ENCODE data around the gene SESTD1.
"Not testable (repeated sequence)": the region's sequence is repeated elsewhere in the genome, so short reads cannot be mapped to it uniquely, and the experiment has no call there.

Gene SESTD1

GRCh38 chr2:179248024-179248348 lies 16.6 kb downstream of the SESTD1 start:
- Histone ChIP-seq H4K91ac (ENCODE audit: low read depth, low read length) (no peak overlapping the region), H2BK5ac (ENCODE audit: low read depth, low read length, poor library complexity) (no peak overlapping the region), H2AK5ac (ENCODE audit: low read length) (no peak overlapping the region), H3K23ac (ENCODE audit: low read length) (no peak overlapping the region), H3K4me2 (ENCODE audit: low read length) (no peak overlapping the region), H3K27ac (ENCODE audit: low read depth, low read length) (no peak overlapping the region), H3K4ac (ENCODE audit: low read depth, low read length) (no peak overlapping the region), H3K14ac (ENCODE audit: low read length) (no peak overlapping the region), H2BK120ac (ENCODE audit: insufficient read depth, low read length, poor library complexity) (no peak overlapping the region), H2AFZ (ENCODE audit: insufficient read depth, low read length, poor library complexity) (no peak overlapping the region), H2BK12ac (ENCODE audit: low read length) (no peak overlapping the region), H3K27me3 (ENCODE audit: insufficient read depth, low read length) (no peaks in the 10 kb centered on the region), H3K4me3 (ENCODE audit: low read depth, low read length) (no peak overlapping the region), H4K8ac (ENCODE audit: low read depth, low read length) (no peak overlapping the region), H3K9ac (ENCODE audit: low read length) (no peak overlapping the region), H3K18ac (ENCODE audit: low read length) (no peak overlapping the region), H3K79me2 (ENCODE audit: control insufficient read depth, insufficient read depth, low read length, poor library complexity) (no peaks in the 10 kb centered on the region), H4K12ac (ENCODE audit: low read depth, low read length) (no peak overlapping the region), H3K9me3 (ENCODE audit: insufficient read depth, low read depth, low read length) (no peaks in the 10 kb centered on the region), H3K36me3 (ENCODE audit: control insufficient read depth in 1 of 2, insufficient read depth in 2 of 2, low read length in 2 of 2) (no peaks in the 10 kb centered on the region), H3K4me1 (ENCODE audit: control insufficient read depth in 1 of 2, insufficient read depth in 2 of 2, low read length in 2 of 2) (no peaks in the 10 kb centered on the region), H3K79me1 (ENCODE audit: low read length) (no peaks in the 10 kb centered on the region)
- no peak for DNase-seq
- no CpG with 5 or more reads among the region's 1 CpG for WGBS (ENCODE audit: extremely low coverage, insufficient coverage, insufficient read length)

GRCh38 chr2:179247318-179248023 lies 17.2 kb downstream of the SESTD1 start:
- Histone ChIP-seq H3K4me1 (ENCODE audit: control insufficient read depth in 1 of 2, insufficient read depth in 2 of 2, low read length in 2 of 2) (no peaks in the 10 kb centered on the region), H3K9ac (ENCODE audit: low read length) (no peak overlapping the region), H3K27ac (ENCODE audit: low read depth, low read length) (no peak overlapping the region), H3K4ac (ENCODE audit: low read depth, low read length) (no peak overlapping the region), H3K14ac (ENCODE audit: low read length) (no peak overlapping the region), H2AK5ac (ENCODE audit: low read length) (no peak overlapping the region), H3K18ac (ENCODE audit: low read length) (no peak overlapping the region), H3K9me3 (ENCODE audit: insufficient read depth, low read depth, low read length) (no peaks in the 10 kb centered on the region), H4K12ac (ENCODE audit: low read depth, low read length) (no peak overlapping the region), H2AFZ (ENCODE audit: insufficient read depth, low read length, poor library complexity) (no peak overlapping the region), H2BK5ac (ENCODE audit: low read depth, low read length, poor library complexity) (no peak overlapping the region), H3K79me2 (ENCODE audit: control insufficient read depth, insufficient read depth, low read length, poor library complexity) (no peaks in the 10 kb centered on the region), H3K23ac (ENCODE audit: low read length) (no peak overlapping the region), H2BK120ac (ENCODE audit: insufficient read depth, low read length, poor library complexity) (no peak overlapping the region), H3K4me3 (ENCODE audit: low read depth, low read length) (no peak overlapping the region), H4K91ac (ENCODE audit: low read depth, low read length) (no peak overlapping the region), H3K4me2 (ENCODE audit: low read length) (no peak overlapping the region), H3K27me3 (ENCODE audit: insufficient read depth, low read length) (no peaks in the 10 kb centered on the region), H3K36me3 (ENCODE audit: control insufficient read depth in 1 of 2, insufficient read depth in 2 of 2, low read length in 2 of 2) (no peaks in the 10 kb centered on the region), H2BK12ac (ENCODE audit: low read length) (no peak overlapping the region), H3K79me1 (ENCODE audit: low read length) (no peaks in the 10 kb centered on the region), H4K8ac (ENCODE audit: low read depth, low read length) (no peak overlapping the region)
- WGBS (ENCODE audit: extremely low coverage, insufficient coverage, insufficient read length): no CpG with 5 or more reads among the region's 2 CpGs
- no peak for DNase-seq

DNA sequence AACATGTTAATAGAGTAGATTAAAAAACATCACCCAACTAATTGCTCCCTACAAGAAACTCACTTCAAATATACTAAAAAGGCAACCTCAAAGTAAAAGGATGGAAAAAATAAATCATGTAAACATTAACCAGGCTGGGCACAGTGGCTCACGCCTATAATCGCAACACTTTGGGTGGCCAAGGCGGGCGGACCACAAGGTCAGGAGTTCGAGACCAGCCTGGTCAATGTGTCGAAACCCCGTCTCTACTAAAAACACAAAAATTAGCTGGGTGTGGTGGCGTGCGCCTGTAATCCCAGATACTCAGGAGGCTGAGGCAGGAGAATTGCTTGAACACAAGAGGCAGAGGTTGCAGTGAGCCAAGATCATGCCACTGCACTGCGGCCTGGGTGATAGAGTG lies 18.8 kb downstream of the SESTD1 start:
- not testable (repeated sequence) for H2BK120ac ChIP-seq (ENCODE audit: insufficient read depth, low read length, poor library complexity); H4K91ac ChIP-seq (ENCODE audit: low read depth, low read length); H3K27me3 ChIP-seq (ENCODE audit: insufficient read depth, low read length); H3K27ac ChIP-seq (ENCODE audit: low read depth, low read length); H2AK5ac ChIP-seq (ENCODE audit: low read length); H3K36me3 ChIP-seq (ENCODE audit: control insufficient read depth in 1 of 2, insufficient read depth in 2 of 2, low read length in 2 of 2); DNase-seq; H3K23ac ChIP-seq (ENCODE audit: low read length); H3K14ac ChIP-seq (ENCODE audit: low read length); H2BK12ac ChIP-seq (ENCODE audit: low read length); H3K79me2 ChIP-seq (ENCODE audit: control insufficient read depth, insufficient read depth, low read length, poor library complexity); H4K12ac ChIP-seq (ENCODE audit: low read depth, low read length); H3K4me1 ChIP-seq (ENCODE audit: control insufficient read depth in 1 of 2, insufficient read depth in 2 of 2, low read length in 2 of 2); H3K4ac ChIP-seq (ENCODE audit: low read depth, low read length); H3K79me1 ChIP-seq (ENCODE audit: low read length); H3K4me2 ChIP-seq (ENCODE audit: low read length); H3K4me3 ChIP-seq (ENCODE audit: low read depth, low read length); H2BK5ac ChIP-seq (ENCODE audit: low read depth, low read length, poor library complexity); H2AFZ ChIP-seq (ENCODE audit: insufficient read depth, low read length, poor library complexity); H3K9ac ChIP-seq (ENCODE audit: low read length); H4K8ac ChIP-seq (ENCODE audit: low read depth, low read length); H3K9me3 ChIP-seq (ENCODE audit: insufficient read depth, low read depth, low read length); H3K18ac ChIP-seq (ENCODE audit: low read length)
- no CpG with 5 or more reads among the region's 10 CpGs for WGBS (ENCODE audit: extremely low coverage, insufficient coverage, insufficient read length)

DNA sequence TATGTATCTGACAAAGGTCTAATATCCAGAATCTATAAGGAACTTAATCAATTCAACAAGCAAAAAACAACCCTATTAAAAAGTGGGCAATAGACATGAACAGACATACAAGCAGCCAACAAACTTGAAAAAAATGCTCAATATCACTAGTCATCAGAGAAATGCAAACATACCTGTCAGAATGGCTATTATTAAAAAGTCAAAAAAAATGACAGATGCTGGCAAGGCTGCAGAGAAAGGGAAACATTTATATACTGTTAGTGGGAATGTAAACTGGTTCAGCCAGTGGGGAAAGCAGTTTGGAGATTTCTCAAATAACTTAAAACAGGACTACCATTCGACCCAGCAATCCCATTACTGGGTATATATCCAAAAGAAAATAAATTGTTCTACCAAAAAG lies 21.6 kb downstream of the SESTD1 start:
- WGBS (ENCODE audit: extremely low coverage, insufficient coverage, insufficient read length): no CpG with 5 or more reads among the region's 1 CpG
- no peaks in the 10 kb centered on the region for H3K36me3 ChIP-seq (ENCODE audit: control insufficient read depth in 1 of 2, insufficient read depth in 2 of 2, low read length in 2 of 2)
- H3K79me2 ChIP-seq (ENCODE audit: control insufficient read depth, insufficient read depth, low read length, poor library complexity): no peaks in the 10 kb centered on the region
- no peak overlapping the region for H3K4me3 ChIP-seq (ENCODE audit: low read depth, low read length)
- no peaks in the 10 kb centered on the region for H3K27me3 ChIP-seq (ENCODE audit: insufficient read depth, low read length)
- no peak overlapping the region for H4K91ac ChIP-seq (ENCODE audit: low read depth, low read length)
- no peak overlapping the region for H3K18ac ChIP-seq (ENCODE audit: low read length)
- H3K9me3 ChIP-seq (ENCODE audit: insufficient read depth, low read depth, low read length): no peaks in the 10 kb centered on the region
- no peak overlapping the region for H2AK5ac ChIP-seq (ENCODE audit: low read length)
- no peak overlapping the region for H3K9ac ChIP-seq (ENCODE audit: low read length)
- H4K12ac ChIP-seq (ENCODE audit: low read depth, low read length): no peak overlapping the region
- H4K8ac ChIP-seq (ENCODE audit: low read depth, low read length): no peak overlapping the region
- no peak overlapping the region for H2BK5ac ChIP-seq (ENCODE audit: low read depth, low read length, poor library complexity)
- H2BK12ac ChIP-seq (ENCODE audit: low read length): no peak overlapping the region
- no peaks in the 10 kb centered on the region for H3K79me1 ChIP-seq (ENCODE audit: low read length)
- peak; percentile 52 to 82 for DNase-seq
- no peak overlapping the region for H3K4ac ChIP-seq (ENCODE audit: low read depth, low read length)
- no peak overlapping the region for H3K14ac ChIP-seq (ENCODE audit: low read length)
- H3K23ac ChIP-seq (ENCODE audit: low read length): no peak overlapping the region
- H2BK120ac ChIP-seq (ENCODE audit: insufficient read depth, low read length, poor library complexity): no peak overlapping the region
- no peak overlapping the region for H3K4me2 ChIP-seq (ENCODE audit: low read length)
- H3K27ac ChIP-seq (ENCODE audit: low read depth, low read length): no peak overlapping the region
- H2AFZ ChIP-seq (ENCODE audit: insufficient read depth, low read length, poor library complexity): no peak overlapping the region
- H3K4me1 ChIP-seq (ENCODE audit: control insufficient read depth in 1 of 2, insufficient read depth in 2 of 2, low read length in 2 of 2): peaks cover 0 to 3% of the 10 kb centered on the region in 2 experiments

Measured in trophoblast cell (in vitro differentiated cells and primary cell).